RPMI8226 (cell line): ENCODE results near the gene NOSIP.
A peak's percentile ranks its signal among the peaks of the same experiment; 100 is the strongest.

ENCODE experiments used
- DNase-seq: peaks from one replicate; pipeline ENCODE4 v3.0.0-alpha.2; 2015

The NOSIP gene

GRCh38 chr19:49543032-49543431 is 37.3 kb downstream of the NOSIP start:
- no peak for DNase-seq

DNA sequence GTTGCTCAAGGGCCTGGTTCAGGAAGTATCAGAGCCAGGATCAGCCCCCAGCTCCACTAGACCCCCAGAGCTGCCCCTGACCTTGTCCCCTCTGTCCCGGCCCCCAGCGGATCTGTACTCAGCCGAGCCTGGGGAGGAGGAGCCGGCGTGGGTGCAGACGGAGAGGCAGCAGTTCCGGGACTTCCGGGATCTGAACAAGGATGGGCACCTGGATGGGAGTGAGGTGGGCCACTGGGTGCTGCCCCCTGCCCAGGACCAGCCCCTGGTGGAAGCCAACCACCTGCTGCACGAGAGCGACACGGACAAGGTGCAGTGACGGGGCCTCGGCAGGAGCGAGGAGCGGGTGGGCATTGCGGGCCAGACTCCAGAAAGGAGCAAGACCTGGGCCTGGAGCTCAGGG is 37.9 kb downstream of the NOSIP start:
- DNase-seq: no peak

- no peak for DNase-seq
These were observed 38.4 kb downstream of the NOSIP start for GRCh38 chr19:49541914-49542313.

GRCh38 chr19:49539192-49539952 is 41.0 kb downstream of the NOSIP start:
- DNase-seq: no peak

DNA sequence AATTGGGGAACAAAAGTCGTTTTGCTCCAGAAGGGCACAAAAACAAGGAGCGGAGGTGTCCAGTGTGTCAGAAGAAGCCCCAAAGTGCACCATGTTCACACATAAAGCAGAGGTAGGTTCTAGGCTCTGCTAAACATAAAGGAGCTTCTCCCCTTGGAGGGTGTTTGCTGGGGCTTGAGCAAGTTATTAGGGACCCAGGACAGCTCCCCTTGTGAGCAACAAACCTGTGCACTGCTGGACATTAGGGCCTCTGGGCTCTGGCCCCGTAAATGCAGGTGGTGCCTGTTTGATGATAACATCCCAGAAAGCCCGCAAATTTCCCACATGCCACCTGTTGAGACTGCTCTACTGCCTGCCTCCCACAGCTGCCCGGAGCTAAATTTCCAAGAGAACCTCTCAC is 41.7 kb downstream of the NOSIP start:
- no peak for DNase-seq

GRCh38 chr19:49536921-49537462 is 43.4 kb downstream of the NOSIP start:
- DNase-seq: no peak

DNA sequence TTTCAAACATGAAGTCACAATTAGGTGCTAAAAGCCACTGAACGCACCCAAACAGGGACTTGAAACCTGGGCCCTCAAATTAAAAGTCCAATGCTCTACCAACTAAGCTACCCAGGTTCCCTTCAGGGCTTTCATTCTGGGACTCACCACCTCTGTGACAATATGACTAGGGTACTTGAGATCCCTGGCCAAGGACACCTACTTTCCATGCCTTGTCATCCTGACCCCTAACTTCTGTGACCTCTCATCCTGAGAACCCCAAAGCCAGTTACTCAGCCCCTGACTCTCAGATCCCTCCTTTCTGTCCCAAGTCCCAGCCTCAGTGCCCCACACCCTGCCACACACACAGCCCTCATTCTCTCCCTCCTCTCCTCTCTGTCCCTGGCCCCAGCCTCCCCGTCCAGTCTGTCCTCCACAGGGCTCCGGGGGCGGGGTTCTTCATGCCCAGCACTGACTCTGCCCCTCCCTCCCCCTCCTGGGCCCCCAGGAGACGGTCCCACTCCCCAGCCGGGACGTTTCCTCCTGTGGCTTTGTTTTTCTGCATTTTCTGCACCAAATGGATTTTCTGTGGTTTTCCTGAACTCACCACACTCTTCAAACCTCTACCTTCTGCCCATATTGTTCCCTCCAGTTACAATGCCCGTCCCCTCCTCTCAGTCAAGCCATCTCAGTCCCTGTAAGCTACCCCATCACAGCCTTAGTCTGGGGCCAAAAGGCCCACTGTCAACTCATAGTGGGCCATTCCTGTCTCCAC is 45.5 kb downstream of the NOSIP start:
- DNase-seq: peak; percentile 28

GRCh38 chr19:49533551-49534488 is 46.5 kb downstream of the NOSIP start:
- peak; percentile 81 for DNase-seq

DNA sequence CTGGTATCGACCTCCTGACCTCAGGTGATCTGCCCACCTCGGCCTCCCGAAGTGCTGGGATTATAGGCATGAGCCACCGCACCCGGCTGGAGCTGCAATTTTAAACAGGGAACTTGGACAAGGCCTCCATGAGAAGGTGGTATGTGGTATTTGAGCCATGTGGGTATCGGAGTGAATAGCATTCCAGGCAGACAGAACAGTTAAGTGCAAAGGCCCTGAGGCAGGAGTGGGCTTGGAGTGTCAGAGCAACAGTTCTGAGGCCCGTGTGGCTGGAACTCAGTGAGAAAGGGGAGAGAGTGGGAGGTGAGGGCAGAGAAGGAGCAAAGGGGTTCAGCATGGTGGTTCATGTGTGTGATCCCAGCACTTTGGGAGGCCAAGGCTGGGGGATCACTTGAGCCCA is 49.6 kb downstream of the NOSIP start:
- no peak for DNase-seq

GRCh38 chr19:49528211-49528771 is 52.1 kb downstream of the NOSIP start:
- no peak for DNase-seq

GRCh38 chr19:49524812-49525455 is 55.4 kb downstream of the NOSIP start:
- DNase-seq: no peak

- DNase-seq: peak; percentile 81
These were observed 59.5 kb downstream of the NOSIP start for GRCh38 chr19:49520705-49521319.

GRCh38 chr19:49518033-49518432 is 62.3 kb downstream of the NOSIP start:
- DNase-seq: no peak

DNA sequence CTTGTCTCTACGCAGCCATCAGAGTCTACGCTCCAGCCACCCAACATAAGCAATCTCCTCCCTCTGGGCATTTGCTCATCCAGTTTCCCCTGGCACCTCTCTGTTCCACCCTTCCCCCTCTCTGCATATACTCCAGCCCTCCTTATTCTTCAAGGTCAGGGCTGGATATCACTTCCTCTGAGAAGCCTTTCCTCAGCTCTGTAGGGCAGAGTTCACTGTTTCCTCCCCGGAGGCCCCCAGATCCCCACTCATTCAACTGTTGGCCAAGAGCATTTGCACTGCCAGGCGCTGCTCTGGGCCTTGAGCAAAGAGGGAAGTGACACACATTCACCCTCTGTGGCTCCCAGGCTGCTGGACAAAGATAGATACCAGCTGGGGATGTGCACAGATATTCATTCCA is 64.6 kb downstream of the NOSIP start:
- peak; percentile 42 for DNase-seq

DNA sequence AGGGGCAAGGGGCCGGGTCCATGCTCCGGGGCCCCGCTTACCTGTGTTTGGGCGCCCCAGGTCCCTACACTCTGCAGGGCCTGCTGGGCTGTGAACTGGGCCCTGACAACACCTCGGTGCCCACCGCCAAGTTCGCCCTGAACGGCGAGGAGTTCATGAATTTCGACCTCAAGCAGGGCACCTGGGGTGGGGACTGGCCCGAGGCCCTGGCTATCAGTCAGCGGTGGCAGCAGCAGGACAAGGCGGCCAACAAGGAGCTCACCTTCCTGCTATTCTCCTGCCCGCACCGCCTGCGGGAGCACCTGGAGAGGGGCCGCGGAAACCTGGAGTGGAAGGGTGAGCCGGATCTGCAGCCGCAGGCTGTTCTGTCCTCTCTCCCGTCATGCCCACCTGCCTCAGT is 66.2 kb downstream of the NOSIP start:
- DNase-seq: no peak

GRCh38 chr19:49513746-49514118 is 66.6 kb downstream of the NOSIP start:
- DNase-seq: no peak

- DNase-seq: no peak
These were observed 67.2 kb downstream of the NOSIP start for GRCh38 chr19:49512970-49513745.

DNA sequence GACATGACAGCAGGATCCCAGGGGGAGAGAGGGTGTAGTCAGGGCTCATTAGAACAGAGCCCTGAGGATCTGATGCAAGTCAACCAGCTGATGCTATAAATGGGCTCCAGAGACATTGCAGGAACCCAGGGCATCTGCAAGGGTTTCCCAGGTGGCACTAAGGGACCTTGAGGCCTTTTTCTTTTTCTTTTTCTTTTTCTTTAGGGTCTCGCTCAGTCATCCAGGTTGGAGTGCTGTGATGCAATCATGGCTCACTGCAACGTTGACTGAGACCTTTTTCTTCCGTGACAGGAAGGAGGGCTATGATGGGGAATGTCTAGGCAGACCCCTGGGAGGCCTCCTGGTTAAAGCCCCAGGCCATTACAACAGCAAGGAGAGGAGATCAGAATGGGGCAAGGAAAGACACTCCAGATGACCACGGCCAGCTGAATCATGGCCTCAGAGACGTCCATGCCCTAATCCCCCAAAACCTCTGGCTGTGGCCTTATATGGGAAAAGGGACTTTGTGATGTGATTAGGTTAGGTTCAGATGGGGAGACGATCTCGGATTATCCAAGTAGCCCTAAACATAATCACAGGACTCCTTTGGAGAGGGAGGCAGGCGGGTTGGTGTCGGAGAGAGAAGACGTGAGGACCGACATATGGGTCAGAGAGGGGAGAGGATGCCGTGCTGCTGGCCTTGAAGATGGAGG is 72.4 kb downstream of the NOSIP start:
- no peak for DNase-seq

DNA sequence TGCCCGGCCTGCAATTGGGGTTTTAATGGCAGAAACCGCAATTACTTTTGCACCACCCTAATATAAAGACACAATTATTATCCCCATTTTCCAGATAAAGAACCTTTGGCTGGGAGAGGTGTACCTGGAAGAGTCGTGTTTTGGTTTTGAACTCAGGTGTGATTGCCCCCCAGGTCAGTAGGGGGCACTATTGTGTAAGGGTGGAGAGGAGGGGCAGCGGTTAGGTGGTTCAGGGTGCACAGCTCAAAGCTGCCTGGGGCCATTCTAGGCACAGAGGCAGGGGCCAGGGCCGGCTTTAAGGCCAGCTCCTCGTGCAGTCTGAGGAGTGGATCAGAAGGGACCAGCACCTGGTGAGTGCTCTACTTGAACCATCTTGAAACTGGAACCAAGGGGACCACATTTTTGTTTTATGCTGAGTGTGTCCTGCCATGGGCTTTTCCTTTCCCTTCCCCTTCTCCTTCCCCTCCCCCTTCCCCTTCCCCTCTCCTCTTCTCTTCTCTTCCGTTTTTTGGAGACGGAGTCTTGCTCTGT is 73.7 kb downstream of the NOSIP start:
- DNase-seq: peak; percentile 71
